ENCODE data around the gene SLN.
A peak's percentile ranks its signal among the peaks of the same experiment; 100 is the strongest.

- peak; percentile 40 to 55 for TF ChIP-seq CTCF (conservative IDR thresholded peaks at IDR 0.05 in 1 of 2, IDR thresholded peaks at IDR 0.05 in 1 of 2; ENCODE audit: low read depth in 1 of 2, low read length in 2 of 2)
- no peak for TF ChIP-seq EZH2 (IDR thresholded peaks at IDR 0.05; ENCODE audit: low read length, missing control alignments)
These were observed 28.0 kb downstream of the SLN start for GRCh38 chr11:107683807-107684206.
